GDM1 (cell line): ENCODE data around the gene SLC7A6.

Source experiments
- DNase-seq: peaks from one replicate; lab custom pipeline; 2025; lab: John Stamatoyannopoulos, UW

SLC7A6 gene

DNA sequence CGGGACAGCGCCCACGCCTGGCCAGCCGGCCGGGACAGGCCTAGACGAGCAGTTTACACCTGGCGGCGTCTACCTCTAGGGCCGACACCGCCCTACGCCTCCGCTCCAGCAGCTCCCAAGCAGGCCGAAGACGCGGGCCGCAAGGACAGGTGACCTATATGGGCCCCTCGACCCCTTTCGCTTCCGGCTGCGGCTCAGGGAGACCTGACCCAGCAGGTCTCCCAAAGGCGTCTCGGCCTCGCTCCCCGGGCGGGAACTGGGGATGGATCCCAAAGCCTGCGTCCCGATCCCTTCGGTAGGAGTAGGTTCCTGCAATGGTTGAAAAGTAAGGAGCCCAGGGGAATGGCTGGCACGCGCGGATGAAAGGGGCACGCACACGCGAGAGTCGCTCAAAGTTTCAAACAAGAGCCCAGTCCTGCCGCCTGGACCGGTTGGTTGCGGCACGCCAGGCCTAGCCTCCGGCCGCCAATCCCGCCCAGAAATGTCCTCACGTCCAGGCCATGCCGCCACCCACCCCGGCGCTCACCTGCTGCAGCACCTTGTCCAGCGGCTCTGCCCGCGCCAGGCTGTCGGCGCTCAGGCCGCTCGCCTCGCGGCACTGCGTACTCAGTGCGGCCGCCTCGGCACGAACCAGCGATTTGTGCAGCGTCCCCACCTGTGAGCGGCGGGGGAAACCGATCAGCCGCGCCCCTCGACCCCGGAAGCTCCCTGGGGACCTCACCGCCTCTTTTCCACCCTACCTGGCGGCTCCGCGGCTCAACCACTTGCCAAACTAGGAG is 29.0 kb upstream of the SLC7A6 start:
- no peak for DNase-seq

DNA sequence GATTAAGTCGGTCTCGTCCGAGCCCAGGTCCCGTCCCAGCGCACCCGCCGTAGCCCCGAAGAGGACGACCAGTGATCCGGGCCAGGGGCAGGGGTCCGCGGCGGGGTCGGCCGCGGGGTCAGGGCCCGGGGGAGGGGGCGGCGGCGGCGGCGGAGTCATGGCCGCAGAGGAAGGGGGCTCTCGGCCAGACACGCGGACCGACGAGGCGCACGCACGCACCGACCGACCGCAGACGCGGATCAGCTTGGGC is 28.5 kb upstream of the SLC7A6 start, which contains the start of gene ESRP2:
Gene ESRP2, minus strand, starts transcription at position 241 of the 250 bp plus-strand sequence. Its CDS starts 82 bp downstream, at position 159.
- no peak for DNase-seq

DNA sequence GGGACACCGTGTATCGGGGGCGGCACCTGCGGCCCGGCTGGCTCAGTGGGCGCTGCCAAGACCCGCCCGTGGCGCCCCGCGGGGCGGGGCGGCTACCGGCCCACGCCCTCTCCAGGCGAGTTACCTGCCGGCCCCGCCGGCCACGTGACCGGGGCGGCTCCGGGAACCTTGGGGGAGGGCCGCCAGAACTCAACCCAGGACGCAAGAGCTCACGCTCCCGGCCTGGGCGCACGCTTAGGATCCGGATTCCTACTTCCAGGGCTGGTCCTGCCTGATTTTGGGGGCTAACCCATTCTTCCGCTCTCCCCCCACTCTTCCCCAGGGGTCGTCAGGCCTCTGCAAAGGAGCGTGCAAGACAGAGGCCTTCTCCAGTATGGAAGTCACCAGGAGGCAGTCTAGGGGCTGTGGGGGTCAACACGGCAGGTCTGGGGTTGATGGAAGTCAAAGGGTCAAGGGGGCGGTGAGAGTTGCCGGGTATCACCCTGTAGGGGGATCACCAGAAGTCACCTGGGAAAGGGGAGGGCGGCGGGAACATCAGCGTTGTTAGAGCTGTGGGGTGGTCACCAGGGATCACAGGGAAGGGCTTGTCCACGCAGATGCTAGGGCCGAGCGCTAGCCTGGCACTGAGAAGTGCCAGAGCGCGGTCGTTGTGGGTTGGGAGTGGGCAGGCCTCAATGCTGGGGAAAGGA is 28.0 kb upstream of the SLC7A6 start:
- DNase-seq, result no peak

DNA sequence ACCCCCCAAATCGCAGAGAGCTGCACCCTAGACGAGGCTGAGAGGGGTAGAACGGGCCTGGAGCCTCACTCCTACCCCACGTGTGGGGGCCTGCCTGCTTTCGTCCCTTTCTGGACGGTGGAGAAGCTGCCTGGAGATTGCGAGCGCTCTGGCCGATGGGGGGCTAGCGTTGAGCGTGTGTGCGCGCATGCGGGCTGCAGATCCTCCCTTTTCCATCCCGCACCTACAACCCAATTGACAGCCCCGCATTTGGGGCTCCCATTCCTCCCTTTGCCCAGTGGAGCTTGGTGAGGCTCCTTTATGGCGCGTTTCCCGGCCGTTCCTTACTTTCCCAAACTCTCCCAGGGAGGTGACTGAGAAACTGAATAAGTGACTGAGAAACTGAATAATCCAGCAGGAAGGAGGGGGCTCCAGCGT is 27.5 kb upstream of the SLC7A6 start:
- DNase-seq, result no peak

DNA sequence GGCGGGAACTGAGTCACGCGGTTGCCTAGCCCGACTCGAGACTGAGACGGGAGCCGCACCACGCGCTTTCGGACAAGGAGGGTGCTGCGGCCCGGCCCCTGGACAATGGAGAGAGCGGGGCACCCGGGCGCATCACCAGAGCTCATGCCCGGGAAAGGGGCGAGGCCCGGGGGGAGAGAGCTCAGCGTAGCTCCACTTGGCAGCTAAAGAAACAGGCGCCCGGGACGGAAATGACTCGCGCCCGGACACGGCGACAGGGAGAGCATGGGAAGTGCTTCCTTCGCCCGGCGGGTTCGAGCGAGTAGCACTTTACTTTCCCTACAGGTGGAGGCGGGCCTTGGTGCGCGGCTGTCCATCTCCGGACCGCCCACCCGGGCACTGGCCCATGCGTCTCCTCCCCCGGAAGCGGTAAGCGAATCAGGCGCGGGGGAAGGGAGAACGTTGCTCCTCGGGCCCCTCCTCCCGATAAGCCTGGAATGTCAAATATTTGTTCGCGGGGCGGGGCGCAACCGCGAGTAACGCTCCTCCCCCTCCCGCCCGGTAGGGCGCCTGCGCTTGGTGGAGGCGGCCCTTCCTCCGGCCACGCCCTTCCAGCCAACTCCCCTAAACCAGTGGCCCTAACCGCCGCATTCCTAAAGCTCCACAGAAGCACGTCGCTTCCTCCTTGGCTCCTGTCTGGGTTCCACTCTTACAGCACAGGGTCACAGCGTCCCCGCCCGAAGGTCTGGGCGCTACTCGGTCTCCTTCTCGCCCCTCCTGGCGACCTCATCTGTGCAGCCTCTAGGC is 26.9 kb upstream of the SLC7A6 start:
- no peak for DNase-seq

DNA sequence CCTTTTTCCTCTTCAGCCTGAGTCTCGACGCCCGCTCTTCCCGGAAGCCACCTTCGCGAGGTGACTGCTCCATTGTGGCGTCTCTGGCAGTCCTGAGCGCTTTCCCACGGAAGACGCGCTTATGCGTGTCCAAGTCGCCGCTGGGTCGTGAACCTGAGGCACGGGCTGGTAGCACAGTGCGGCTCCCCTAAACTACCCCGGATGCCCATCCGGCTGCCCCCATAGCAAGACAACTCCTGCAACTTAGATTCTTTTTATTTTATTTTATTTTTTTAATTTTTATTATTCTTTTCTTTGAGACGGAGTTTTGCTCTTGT is 26.3 kb upstream of the SLC7A6 start:
- DNase-seq, result no peak

DNA sequence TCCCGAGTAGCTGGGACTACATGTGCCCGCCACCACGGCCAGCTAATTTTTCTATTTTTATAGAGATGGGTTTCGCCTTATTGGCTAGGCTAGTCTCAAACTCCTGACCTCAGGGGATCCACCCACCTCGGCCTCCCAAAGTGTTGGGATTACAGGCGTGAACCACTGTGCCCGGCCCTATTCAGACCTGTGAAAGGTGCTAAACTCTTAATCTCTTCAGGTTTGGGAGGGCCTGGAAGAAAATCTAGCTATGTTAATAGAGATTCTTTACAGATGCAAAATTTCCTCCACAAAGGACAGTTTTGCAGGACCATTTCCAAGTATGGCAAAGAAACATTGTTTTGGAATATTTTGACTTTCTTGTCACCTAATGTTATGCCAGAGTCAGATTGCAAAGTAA is 22.2 kb upstream of the SLC7A6 start:
- no peak for DNase-seq

DNA sequence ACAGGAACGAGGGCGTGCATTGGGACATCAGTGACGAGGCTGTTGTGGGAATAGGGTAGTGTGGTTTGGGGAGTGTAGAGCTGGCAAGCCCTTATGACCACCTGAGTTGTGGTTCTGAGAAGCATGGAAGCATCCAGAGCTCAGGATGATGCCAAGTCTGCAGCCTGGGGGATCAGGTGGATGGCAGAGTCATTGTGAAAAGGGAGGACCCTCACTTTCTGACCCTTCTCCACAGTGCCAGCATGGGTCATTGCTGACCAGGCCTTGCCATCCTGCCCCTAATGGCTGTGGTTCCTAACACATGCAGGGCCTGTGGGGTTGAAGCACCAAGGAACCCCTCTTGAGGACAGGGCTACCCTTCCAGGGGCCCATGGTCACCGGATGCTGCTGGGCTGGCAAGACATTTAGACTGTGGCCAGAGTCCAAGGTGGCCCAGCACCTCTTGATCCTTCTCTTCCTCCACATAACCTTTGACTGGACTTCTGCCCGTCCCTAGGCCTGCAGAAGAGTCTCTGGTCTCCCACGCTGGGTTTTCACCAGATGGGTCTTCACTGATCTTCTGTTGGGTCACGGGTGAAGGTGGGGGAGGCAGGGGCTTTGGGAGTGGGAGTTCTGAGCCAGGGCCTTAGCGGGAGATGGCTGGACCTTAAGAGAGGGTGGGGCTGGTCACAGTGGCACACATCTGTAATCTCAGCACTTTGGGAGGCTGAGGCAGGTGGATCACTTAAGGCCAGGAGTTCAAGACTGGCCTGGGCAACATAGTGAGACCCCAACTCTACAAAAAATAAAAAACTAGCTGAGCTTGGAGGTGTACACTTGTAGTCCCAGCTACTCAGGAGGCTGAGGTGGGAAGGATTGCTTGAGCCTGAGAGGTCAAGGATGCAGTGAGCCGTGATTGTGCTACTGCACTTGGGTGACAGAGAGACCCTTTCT is 21.1 kb upstream of the SLC7A6 start:
- no peak for DNase-seq

DNA sequence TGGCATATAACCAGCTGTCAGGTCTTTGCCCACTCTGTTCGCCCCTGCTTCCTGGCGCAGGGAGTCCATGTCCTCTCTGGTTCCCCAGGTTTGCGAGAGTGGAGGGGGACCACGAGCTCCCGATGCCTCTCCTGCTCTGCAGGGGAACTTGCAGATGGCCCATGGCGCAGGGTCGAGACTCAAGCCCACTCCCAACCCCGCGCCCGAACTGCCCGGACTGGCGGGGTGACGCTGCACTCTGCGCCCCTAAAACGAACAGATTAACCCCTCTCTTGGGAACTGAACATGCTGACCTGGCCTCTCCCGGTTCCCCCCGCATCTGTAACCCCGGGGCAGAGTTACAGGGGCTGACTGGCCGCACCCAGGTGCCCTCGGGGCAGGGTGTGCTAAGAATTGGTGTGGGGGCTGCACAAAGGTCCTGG is 19.8 kb upstream of the SLC7A6 start:
- DNase-seq, result no peak

DNA sequence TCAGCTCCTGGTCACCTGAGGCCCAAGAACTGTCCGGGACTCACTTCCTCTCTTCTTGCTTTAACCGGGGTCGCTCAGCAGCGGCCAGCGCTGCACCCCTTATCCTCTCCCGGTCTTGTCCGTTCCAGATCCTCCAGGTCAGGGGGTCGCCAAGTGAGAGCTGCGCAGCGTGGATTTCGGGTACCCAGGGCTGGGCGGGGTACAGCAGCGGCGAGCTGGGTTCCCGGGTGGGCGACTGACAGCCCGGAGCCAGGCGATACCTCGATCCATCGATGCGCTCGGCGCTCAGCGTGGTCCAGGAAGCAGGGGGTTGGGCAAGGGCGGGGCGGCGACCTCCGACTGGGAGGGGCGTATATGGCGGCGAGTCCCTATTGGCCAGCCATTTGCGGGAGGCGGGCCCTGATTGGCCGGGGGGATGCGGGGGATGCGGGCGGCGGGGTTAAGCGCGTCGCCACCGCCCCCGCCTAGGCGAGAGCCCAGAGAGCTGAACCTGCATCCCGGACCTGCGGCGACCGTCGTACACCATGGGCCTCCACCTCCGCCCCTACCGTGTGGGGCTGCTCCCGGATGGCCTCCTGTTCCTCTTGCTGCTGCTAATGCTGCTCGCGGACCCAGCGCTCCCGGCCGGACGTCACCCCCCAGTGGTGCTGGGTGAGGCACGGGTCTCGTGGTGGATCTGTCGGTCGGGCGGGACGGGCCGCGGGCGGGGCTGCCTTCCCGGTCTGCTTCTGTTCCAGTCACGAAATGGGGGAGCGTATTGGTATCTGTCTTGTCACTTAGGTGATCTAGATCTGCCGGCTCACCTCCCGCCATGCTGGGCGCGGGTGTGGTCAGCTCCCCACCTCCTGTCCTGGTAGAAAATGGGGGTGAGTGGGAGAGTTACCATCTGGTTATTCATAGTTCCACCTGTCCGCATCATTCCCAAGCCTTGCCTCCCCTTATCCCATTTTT is 19.1 kb upstream of the SLC7A6 start, which contains the start of gene PLA2G15:
Gene PLA2G15, plus strand, starts transcription at position 471 of the 951 bp plus-strand sequence. Its CDS starts 54 bp downstream, at position 525.
- DNase-seq, result peak; percentile 76

DNA sequence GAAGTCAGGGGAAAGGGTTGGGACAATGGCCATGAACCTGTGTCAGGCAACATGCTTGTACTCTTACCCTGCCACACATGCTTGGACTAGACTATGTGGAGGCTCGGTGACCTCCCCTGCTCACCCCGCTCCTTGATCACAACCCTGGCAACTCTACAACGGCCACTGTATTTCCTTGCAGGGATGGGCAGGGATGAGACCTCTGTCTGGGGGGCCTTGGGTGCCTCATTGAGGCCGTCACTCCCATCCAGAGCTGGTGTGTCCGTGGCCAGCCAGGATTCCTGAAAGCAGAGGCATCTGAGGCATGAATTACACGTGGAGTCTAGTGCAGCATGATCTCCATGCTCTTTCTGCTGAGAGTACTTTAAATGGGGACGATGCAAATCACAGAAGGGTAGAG is 18.2 kb upstream of the SLC7A6 start:
- no peak for DNase-seq

DNA sequence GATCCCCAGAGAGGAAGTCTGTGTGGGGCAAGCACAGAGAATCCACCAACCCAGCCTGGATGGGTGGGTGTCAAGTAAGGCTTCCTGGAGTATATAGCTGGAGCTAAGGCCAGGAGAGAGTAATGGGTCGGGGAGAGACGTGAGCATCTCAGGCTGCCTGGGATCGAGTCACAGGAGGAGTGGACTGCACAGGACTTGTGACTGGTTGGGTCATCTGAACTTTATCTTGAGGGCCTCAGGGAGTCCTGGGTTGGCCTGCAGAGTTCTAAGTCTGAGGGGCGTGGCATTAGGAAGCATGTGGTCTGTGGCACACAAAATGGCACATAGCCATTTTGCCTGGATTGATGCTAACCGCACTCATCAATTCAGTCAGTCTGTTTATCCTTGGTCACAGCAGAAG is 17.7 kb upstream of the SLC7A6 start:
- DNase-seq, result no peak

DNA sequence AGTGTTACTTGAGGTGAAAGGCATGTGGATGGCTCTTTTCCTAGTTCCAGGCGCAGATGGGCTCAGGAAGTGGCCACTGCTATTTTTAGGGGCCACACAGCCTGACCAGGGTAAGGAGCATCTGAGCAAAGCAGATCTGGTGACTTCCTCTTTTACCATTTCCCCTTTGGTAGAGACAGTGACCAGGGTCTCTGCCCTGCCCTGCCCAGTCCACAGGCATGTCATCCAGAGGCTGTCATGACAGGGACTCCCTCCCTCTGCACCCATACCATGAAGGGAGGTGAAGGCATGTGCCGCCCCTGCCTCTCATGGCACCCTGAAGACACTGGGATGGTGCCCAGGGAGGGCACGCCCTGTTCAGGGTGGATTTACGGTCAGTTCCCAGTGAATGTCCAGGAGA is 16.9 kb upstream of the SLC7A6 start:
- no peak for DNase-seq

DNA sequence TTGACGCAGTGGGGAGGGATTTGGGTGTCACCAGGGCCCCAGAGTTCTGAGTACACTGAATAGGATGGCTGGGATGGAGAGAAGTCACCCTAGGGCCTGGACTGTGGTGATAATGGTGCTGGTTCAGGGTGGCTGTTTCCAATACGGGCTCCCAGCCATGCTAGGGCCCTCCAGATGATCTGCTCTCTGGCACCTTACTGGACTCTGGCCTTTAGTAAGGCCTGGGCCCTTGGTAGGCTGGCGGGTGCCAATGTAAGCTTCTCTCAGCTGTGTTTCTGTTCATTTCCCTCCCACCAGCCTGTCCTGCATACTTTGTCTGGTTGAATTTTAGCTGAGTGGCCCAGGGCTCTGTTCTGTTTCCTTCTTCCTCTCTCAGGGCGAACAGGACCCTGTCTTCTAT is 16.4 kb upstream of the SLC7A6 start:
- no peak for DNase-seq

DNA sequence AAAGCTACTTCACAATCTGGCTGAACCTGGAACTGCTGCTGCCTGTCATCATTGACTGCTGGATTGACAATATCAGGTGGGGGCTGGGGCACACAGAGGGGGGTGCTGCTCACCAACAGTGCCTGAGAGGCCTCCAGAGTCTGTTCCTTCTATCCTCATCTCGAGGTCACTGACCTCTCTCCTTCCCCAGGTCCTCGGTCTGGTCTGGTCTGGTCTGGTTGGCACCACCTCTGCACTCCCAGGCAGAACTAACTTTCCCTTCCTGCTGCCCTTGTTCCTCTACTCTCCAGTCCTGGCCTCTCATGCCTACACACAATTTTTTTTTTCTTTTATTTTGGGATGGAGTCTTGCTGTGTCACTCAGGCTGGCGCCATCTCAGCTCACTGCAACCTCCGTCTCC is 15.0 kb upstream of the SLC7A6 start:
- no peak for DNase-seq

DNA sequence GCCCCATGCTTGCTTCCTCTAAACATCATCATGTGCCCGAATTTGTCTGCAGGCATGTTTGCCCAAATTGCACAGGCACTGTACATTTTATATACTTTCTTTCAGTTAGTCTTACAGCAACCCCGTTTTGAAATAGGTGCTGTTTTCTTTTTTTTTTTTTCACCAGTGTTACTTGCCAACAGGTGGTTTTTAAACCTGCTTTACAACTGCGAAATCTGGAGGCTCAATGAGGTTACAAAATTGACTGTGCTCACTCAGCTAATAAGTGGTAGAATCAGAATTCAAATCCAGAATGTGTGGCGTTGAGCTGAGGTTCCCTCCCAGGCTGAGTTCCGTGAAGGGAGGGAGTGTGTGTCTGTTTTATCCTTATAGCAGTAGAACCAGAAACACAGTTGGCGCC is 13.4 kb upstream of the SLC7A6 start:
- no peak for DNase-seq

DNA sequence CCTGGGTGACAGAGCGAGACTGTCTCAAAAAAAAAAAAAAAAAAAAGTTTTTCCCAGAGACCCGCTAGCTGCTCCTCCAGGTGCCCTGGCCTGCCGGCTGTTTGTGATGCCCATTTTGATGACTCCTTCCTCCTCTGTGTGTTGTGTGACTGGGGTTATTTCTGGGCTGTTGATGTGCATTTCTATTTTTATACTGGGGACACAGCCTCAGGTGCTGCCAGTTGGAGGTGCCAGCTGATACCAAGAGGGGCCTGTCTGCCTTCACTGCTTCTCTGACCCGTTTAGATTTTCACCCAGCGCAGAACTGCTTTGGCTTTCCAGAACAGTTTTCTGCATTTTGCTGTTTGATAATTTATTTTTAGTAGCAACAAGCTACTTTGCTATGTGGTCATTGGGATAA is 12.5 kb upstream of the SLC7A6 start:
- no peak for DNase-seq

DNA sequence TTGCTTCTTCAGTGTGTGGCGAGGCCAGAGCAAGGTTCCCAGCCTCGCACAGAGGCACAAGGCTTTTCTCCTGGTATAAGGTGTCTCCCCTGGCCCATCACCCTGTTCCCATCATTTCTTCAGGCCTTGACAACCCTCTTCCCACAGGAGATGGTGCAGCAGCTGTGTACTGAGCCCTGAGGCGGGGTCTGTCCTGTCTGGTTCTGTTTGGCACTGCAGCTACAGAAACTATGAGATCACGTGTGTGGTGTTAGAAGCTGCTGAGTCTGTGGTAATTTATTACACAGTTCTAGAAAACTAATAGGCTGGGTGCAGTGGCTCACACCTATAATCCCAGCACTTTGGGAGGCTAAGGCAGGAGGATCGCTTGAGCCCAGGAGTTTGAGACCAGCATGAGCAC is 11.9 kb upstream of the SLC7A6 start:
- DNase-seq, result no peak

DNA sequence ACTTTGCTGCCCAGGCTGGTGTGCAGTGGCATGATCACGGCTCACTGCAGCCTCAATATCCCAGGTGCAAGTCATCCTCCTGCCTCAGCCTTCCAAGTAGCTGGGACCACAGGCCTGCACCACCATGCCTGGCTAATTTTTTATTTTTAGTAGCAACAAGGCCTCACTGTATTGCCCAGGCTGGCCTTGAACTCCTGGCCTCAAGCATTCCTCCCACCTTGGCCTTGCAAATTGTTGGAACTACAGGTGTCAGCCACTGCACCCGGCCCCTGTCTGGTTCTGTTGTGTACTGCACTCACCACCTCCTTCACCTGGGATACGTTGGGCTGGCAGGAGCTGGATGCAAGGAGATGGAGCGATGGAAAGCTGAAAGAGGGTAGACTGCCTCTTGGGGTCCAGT is 10.6 kb upstream of the SLC7A6 start:
- no peak for DNase-seq

DNA sequence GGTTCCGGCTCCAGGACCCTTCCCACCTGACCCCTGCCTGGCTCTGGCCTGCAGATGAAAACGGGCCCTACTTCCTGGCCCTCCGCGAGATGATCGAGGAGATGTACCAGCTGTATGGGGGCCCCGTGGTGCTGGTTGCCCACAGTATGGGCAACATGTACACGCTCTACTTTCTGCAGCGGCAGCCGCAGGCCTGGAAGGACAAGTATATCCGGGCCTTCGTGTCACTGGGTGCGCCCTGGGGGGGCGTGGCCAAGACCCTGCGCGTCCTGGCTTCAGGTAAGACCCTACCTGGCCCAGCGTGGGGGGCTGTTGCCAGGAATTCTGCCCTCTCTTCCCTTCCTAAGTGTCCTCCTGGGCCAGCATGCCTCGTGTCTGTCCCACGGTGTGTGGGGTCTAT is 8.6 kb upstream of the SLC7A6 start:
- DNase-seq, result no peak
